HEK293 (cell line): ENCODE data around the gene RPS6KB1.
A peak's percentile ranks its signal among the peaks of the same experiment; 100 is the strongest.

Experiments
- CTCF ChIA-PET: fragments of 350-600 bp; formaldehyde crosslinking; extraction: SDS; loops from one replicate; lab custom pipeline; 2021; ENCODE audit warnings: antibody characterized with exemption; lab: Yijun Ruan, JAX
- POLR2A ChIA-PET: fragments of 300-600 bp; formaldehyde crosslinking; extraction: SDS; loops from one replicate; lab custom pipeline; 2020; ENCODE audit warnings: antibody characterized with exemption, inconsistent platforms; lab: Yijun Ruan, JAX
- H3K27ac ChIP-seq: fragments of 200-500 bp; sonication (Bioruptor generic); 2 replicates; pipeline ENCODE4 v1.5.1; 2014; ENCODE audit warnings: low read depth, low read length, control low read depth, inconsistent platforms; ENCODE audit errors: extremely low read depth
- H3K36me3 ChIP-seq, 2 experiments: fragments of 200-500 bp in 1 of 2; sonication (Bioruptor generic) in 1 of 2; 1 replicate in 1 of 2; 2 replicates in 1 of 2; pipeline ENCODE4 v1.5.1; 2014 to 2017; ENCODE audit warnings: inconsistent platforms in 2 of 2, low read length in 2 of 2; ENCODE audit not compliant: control insufficient read depth in 2 of 2, insufficient read depth in 1 of 2
- H3K4me1 ChIP-seq: fragments of 200-500 bp; sonication (Bioruptor generic); 2 replicates; pipeline ENCODE4 v1.5.1; 2014; ENCODE audit warnings: mild to moderate bottlenecking, low read length, inconsistent platforms; ENCODE audit not compliant: control insufficient read depth, insufficient read depth
- H3K4me3 ChIP-seq: 2 replicates; pipeline ENCODE4 v1.5.1; 2011; ENCODE audit warnings: low read depth, mild to moderate bottlenecking, control low read depth, low read length, moderate library complexity
- H3K9me3 ChIP-seq: fragments of 200-500 bp; sonication (Bioruptor generic); 2 replicates; pipeline ENCODE4 v1.5.1; 2014; ENCODE audit warnings: low read depth, low read length, inconsistent platforms; ENCODE audit not compliant: control insufficient read depth, insufficient read depth
- BCL11A ChIP-seq: fragments of 450-650 bp; formaldehyde crosslinking; IDR thresholded peaks from 2 replicates; pipeline ENCODE4 v1.5.1; 2016; ENCODE audit warnings: low read depth, missing biosample characterization, missing genetic modification characterization
- GLIS1 ChIP-seq: fragments of 450-650 bp; formaldehyde crosslinking; IDR thresholded peaks from 2 replicates; pipeline ENCODE4 v1.5.1; 2016; ENCODE audit warnings: missing biosample characterization, missing genetic modification characterization
- IKZF3 ChIP-seq: fragments of 450-650 bp; IDR thresholded peaks from 2 replicates; pipeline ENCODE4 v1.5.0; 2018; ENCODE audit warnings: missing biosample characterization, mild to moderate bottlenecking, missing genetic modification characterization, moderate library complexity
- OSR2 ChIP-seq: fragments of 450-650 bp; formaldehyde crosslinking; IDR thresholded peaks from 2 replicates; pipeline ENCODE4 v1.5.1; 2016; ENCODE audit warnings: missing biosample characterization, missing genetic modification characterization
- YY2 ChIP-seq: fragments of 450-650 bp; formaldehyde crosslinking; IDR thresholded peaks from 2 replicates; pipeline ENCODE4 v1.5.1; 2016; ENCODE audit warnings: missing biosample characterization, missing genetic modification characterization
- ZBTB1 ChIP-seq: fragments of 450-650 bp; formaldehyde crosslinking; IDR thresholded peaks from 2 replicates; pipeline ENCODE4 v1.5.1; 2016; ENCODE audit warnings: missing biosample characterization, missing genetic modification characterization
- ZBTB48 ChIP-seq: fragments of 450-650 bp; formaldehyde crosslinking; IDR thresholded peaks from 2 replicates; pipeline ENCODE4 v1.5.1; 2016; ENCODE audit warnings: missing biosample characterization, missing genetic modification characterization
- ZBTB7A ChIP-seq: fragments of 450-650 bp; formaldehyde crosslinking; IDR thresholded peaks from 2 replicates; pipeline ENCODE4 v1.5.1; 2016; ENCODE audit warnings: low read depth, missing biosample characterization, missing genetic modification characterization
- ZBTB8A ChIP-seq: fragments of 450-650 bp; formaldehyde crosslinking; IDR thresholded peaks from 2 replicates; pipeline ENCODE4 v1.5.1; 2016; ENCODE audit warnings: missing biosample characterization, missing genetic modification characterization
- ZFP3 ChIP-seq: fragments of 450-650 bp; formaldehyde crosslinking; IDR thresholded peaks from 2 replicates; pipeline ENCODE4 v1.5.1; 2016; ENCODE audit warnings: low read depth, missing biosample characterization, missing genetic modification characterization
- ZNF157 ChIP-seq: fragments of 450-650 bp; formaldehyde crosslinking; IDR thresholded peaks from 2 replicates; pipeline ENCODE4 v1.5.1; 2016; ENCODE audit warnings: missing biosample characterization, missing genetic modification characterization
- ZNF223 ChIP-seq: fragments of 450-650 bp; formaldehyde crosslinking; IDR thresholded peaks from 2 replicates; pipeline ENCODE4 v1.5.1; 2016; ENCODE audit warnings: missing biosample characterization, missing genetic modification characterization
- ZNF23 ChIP-seq: fragments of 450-650 bp; formaldehyde crosslinking; IDR thresholded peaks from 2 replicates; pipeline ENCODE4 v1.5.1; 2016; ENCODE audit warnings: missing biosample characterization, missing genetic modification characterization, borderline replicate concordance
- ZNF248 ChIP-seq: fragments of 450-650 bp; formaldehyde crosslinking; IDR thresholded peaks from 2 replicates; pipeline ENCODE4 v1.5.1; 2017; ENCODE audit warnings: missing biosample characterization, missing genetic modification characterization
- ZNF292 ChIP-seq: fragments of 450-650 bp; formaldehyde crosslinking; IDR thresholded peaks from 2 replicates; pipeline ENCODE4 v1.5.1; 2016; ENCODE audit warnings: low read depth, missing biosample characterization, missing genetic modification characterization, borderline replicate concordance
- ZNF426 ChIP-seq: fragments of 450-650 bp; formaldehyde crosslinking; IDR thresholded peaks from 2 replicates; pipeline ENCODE4 v1.5.1; 2017; ENCODE audit warnings: missing biosample characterization, missing genetic modification characterization, mild to moderate bottlenecking, inconsistent platforms, moderate library complexity
- ZNF514 ChIP-seq: fragments of 450-650 bp; formaldehyde crosslinking; IDR thresholded peaks from 2 replicates; pipeline ENCODE4 v1.5.1; 2016; ENCODE audit warnings: missing biosample characterization, missing genetic modification characterization
- ZNF530 ChIP-seq: fragments of 450-650 bp; formaldehyde crosslinking; IDR thresholded peaks from 2 replicates; pipeline ENCODE4 v1.5.1; 2016; ENCODE audit warnings: low read depth, missing biosample characterization, missing genetic modification characterization
- ZNF549 ChIP-seq: fragments of 450-650 bp; IDR thresholded peaks from 2 replicates; pipeline ENCODE4 v1.5.1; 2018; ENCODE audit warnings: missing biosample characterization, missing genetic modification characterization, mild to moderate bottlenecking, inconsistent platforms, moderate library complexity
- ZNF561 ChIP-seq: fragments of 450-650 bp; IDR thresholded peaks from 2 replicates; pipeline ENCODE4 v1.5.1; 2018; ENCODE audit warnings: missing biosample characterization, missing genetic modification characterization, borderline replicate concordance
- ZNF596 ChIP-seq: fragments of 450-650 bp; IDR thresholded peaks from 2 replicates; pipeline ENCODE4 v1.5.0; 2018; ENCODE audit warnings: missing biosample characterization, mild to moderate bottlenecking, missing genetic modification characterization, moderate library complexity
- ZNF600 ChIP-seq: fragments of 450-650 bp; formaldehyde crosslinking; IDR thresholded peaks from 2 replicates; pipeline ENCODE4 v1.5.1; 2016; ENCODE audit warnings: missing biosample characterization, missing genetic modification characterization
- ZNF621 ChIP-seq: fragments of 450-650 bp; formaldehyde crosslinking; IDR thresholded peaks from 2 replicates; pipeline ENCODE4 v1.5.1; 2017; ENCODE audit warnings: missing biosample characterization, missing genetic modification characterization
- ZNF664 ChIP-seq: fragments of 450-650 bp; formaldehyde crosslinking; IDR thresholded peaks from 2 replicates; pipeline ENCODE4 v1.5.1; 2016; ENCODE audit warnings: missing biosample characterization, missing genetic modification characterization
- ZNF830 ChIP-seq: fragments of 450-650 bp; IDR thresholded peaks from 2 replicates; pipeline ENCODE4 v1.5.0; 2018; ENCODE audit warnings: missing biosample characterization, missing genetic modification characterization, low read depth, mild to moderate bottlenecking, moderate library complexity
- TF ChIP-seq, protein P1 (sequence below): fragments of 450-650 bp; formaldehyde crosslinking; IDR thresholded peaks from 2 replicates; pipeline ENCODE4 v1.5.1; 2016; ENCODE audit warnings: missing biosample characterization, missing genetic modification characterization
- TF ChIP-seq, protein P2 (sequence below): fragments of 450-650 bp; formaldehyde crosslinking; IDR thresholded peaks from 2 replicates; pipeline ENCODE4 v1.5.1; 2016; ENCODE audit warnings: missing biosample characterization, missing genetic modification characterization
- TF ChIP-seq, protein P3 (sequence below): fragments of 450-650 bp; formaldehyde crosslinking; conservative IDR thresholded peaks from 2 replicates; pipeline ENCODE4 v1.5.1; 2016; ENCODE audit warnings: low read depth, missing biosample characterization, missing genetic modification characterization
- TF ChIP-seq, protein P4 (sequence below): sonication (generic); formaldehyde crosslinking; IDR thresholded peaks from 2 replicates; pipeline ENCODE4 v1.8.1; 2022; ENCODE audit warnings: mild to moderate bottlenecking, moderate library complexity, missing genetic modification reagents

The RPS6KB1 gene

DNA sequence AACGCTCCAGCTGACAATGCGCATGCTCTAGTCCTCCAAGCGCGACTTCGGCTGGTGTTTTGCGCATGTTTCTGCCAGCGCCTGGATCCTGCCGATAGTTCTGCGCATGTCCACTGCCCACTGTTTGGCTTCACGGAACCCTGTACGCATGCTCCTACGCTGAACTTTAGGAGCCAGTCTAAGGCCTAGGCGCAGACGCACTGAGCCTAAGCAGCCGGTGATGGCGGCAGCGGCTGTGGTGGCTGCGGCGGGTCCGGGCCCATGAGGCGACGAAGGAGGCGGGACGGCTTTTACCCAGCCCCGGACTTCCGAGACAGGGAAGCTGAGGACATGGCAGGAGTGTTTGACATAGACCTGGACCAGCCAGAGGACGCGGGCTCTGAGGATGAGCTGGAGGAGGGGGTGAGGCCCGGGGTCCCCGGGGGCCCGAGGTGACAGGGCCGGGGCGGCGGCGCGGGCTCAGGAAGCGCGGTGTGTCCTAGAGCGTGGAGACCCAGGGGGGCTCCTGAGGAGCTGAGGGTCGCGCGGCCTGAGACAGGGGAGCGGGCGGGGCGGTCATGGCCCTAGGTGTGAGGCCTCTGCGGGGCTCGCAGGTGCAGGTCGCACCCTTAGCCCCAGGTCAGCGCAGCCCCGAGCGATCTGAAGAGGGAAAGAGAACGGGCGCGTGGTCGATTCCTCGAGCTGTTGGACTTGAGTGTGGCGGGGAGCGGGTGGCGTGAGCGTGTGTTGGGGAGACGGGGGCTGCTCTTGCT is at the start of gene RPS6KB1, which contains the start of gene TUBD1:
RPS6KB1 (plus strand) TSS at position 198 of the 752 bp plus-strand sequence; CDS start at position 262, 64 bp downstream.
TUBD1 (minus strand) TSS at position 20 of the 752 bp plus-strand sequence. CDS start 1,941 bp downstream, outside the sequence.
- ChIA-PET POLR2A (interaction anchor here (0.6 to 1.9 kb wide), 15 partner anchors 11 to 186 kb away, joined by 3 to 9 read pairs (median 3); partner anchors contain the start of genes PTRH2 and VMP1), CTCF (interaction anchor here (0.7 to 2.2 kb wide), 3 partner anchors 14 to 54 kb away, joined by 5 to 11 read pairs (median 6); no protein-coding TSS in a partner anchor)
- peaks cover 16% of the 10 kb centered on the region for H3K4me1 ChIP-seq
- TF ChIP-seq ZNF292 (tag by site-specific recombination), result no peak
- no peak for TF ChIP-seq ZNF514 (tag by site-specific recombination)
- TF ChIP-seq, protein P1, sequence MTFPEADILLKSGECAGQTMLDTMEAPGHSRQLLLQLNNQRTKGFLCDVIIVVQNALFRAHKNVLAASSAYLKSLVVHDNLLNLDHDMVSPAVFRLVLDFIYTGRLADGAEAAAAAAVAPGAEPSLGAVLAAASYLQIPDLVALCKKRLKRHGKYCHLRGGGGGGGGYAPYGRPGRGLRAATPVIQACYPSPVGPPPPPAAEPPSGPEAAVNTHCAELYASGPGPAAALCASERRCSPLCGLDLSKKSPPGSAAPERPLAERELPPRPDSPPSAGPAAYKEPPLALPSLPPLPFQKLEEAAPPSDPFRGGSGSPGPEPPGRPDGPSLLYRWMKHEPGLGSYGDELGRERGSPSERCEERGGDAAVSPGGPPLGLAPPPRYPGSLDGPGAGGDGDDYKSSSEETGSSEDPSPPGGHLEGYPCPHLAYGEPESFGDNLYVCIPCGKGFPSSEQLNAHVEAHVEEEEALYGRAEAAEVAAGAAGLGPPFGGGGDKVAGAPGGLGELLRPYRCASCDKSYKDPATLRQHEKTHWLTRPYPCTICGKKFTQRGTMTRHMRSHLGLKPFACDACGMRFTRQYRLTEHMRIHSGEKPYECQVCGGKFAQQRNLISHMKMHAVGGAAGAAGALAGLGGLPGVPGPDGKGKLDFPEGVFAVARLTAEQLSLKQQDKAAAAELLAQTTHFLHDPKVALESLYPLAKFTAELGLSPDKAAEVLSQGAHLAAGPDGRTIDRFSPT, result no peak
- peak; percentile 57; the same call in 1 of the 2 replicates for TF ChIP-seq ZBTB48 (tag by site-specific recombination)
- no peak for TF ChIP-seq ZNF549 (tag by site-specific recombination)
- TF ChIP-seq ZBTB7A (tag by site-specific recombination), result peak; percentile 87
- TF ChIP-seq ZNF530 (tag by site-specific recombination), result no peak
- TF ChIP-seq GLIS1 (tag by site-specific recombination), result no peak
- TF ChIP-seq, protein P2, sequence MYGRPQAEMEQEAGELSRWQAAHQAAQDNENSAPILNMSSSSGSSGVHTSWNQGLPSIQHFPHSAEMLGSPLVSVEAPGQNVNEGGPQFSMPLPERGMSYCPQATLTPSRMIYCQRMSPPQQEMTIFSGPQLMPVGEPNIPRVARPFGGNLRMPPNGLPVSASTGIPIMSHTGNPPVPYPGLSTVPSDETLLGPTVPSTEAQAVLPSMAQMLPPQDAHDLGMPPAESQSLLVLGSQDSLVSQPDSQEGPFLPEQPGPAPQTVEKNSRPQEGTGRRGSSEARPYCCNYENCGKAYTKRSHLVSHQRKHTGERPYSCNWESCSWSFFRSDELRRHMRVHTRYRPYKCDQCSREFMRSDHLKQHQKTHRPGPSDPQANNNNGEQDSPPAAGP (tag by site-specific recombination), result peak; percentile 60; the same call in 1 of the 2 replicates
- no peak for TF ChIP-seq ZNF830 (tag by site-specific recombination)
- TF ChIP-seq IKZF3 (tag by site-specific recombination), result no peak
- TF ChIP-seq ZBTB1 (tag by site-specific recombination), result no peak
- no peak for TF ChIP-seq ZNF248 (tag by site-specific recombination)
- no peak for TF ChIP-seq OSR2
- TF ChIP-seq, protein P3, sequence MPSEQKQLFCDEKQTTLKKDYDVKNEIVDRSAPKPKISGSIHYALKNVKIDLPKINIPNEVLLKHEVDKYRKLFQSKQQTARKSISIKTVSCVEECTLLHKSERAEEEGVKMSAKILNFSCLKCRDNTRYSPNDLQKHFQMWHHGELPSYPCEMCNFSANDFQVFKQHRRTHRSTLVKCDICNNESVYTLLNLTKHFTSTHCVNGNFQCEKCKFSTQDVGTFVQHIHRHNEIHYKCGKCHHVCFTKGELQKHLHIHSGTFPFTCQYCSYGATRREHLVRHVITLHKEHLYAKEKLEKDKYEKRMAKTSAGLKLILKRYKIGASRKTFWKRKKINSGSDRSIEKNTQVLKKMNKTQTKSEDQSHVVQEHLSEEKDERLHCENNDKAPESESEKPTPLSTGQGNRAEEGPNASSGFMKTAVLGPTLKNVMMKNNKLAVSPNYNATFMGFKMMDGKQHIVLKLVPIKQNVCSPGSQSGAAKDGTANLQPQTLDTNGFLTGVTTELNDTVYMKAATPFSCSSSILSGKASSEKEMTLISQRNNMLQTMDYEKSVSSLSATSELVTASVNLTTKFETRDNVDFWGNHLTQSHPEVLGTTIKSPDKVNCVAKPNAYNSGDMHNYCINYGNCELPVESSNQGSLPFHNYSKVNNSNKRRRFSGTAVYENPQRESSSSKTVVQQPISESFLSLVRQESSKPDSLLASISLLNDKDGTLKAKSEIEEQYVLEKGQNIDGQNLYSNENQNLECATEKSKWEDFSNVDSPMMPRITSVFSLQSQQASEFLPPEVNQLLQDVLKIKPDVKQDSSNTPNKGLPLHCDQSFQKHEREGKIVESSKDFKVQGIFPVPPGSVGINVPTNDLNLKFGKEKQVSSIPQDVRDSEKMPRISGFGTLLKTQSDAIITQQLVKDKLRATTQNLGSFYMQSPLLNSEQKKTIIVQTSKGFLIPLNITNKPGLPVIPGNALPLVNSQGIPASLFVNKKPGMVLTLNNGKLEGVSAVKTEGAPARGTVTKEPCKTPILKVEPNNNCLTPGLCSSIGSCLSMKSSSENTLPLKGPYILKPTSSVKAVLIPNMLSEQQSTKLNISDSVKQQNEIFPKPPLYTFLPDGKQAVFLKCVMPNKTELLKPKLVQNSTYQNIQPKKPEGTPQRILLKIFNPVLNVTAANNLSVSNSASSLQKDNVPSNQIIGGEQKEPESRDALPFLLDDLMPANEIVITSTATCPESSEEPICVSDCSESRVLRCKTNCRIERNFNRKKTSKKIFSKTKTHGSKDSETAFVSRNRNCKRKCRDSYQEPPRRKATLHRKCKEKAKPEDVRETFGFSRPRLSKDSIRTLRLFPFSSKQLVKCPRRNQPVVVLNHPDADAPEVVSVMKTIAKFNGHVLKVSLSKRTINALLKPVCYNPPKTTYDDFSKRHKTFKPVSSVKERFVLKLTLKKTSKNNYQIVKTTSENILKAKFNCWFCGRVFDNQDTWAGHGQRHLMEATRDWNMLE (tag by site-specific recombination), result no peak
- TF ChIP-seq ZFP3 (tag by site-specific recombination), result no peak
- TF ChIP-seq BCL11A, result 0 out of 2 replicates have a peak, but pooled peaks have one; percentile 18
- TF ChIP-seq ZNF600, result peak; percentile 75
- TF ChIP-seq ZNF223, result no peak
- TF ChIP-seq, protein P4, sequence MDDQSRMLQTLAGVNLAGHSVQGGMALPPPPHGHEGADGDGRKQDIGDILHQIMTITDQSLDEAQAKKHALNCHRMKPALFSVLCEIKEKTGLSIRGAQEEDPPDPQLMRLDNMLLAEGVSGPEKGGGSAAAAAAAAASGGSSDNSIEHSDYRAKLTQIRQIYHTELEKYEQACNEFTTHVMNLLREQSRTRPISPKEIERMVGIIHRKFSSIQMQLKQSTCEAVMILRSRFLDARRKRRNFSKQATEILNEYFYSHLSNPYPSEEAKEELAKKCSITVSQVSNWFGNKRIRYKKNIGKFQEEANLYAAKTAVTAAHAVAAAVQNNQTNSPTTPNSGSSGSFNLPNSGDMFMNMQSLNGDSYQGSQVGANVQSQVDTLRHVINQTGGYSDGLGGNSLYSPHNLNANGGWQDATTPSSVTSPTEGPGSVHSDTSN (CRISPR knock-in tag), result peak; percentile 42; the same call in 1 of the 2 replicates
- TF ChIP-seq YY2 (tag by site-specific recombination), result peak; percentile 93
- TF ChIP-seq ZNF561 (tag by site-specific recombination), result peak; percentile 26; the same call in 1 of the 2 replicates
- TF ChIP-seq ZNF426, result no peak
- TF ChIP-seq ZNF596 (tag by site-specific recombination), result no peak
- no peak for TF ChIP-seq ZNF23
- peak; percentile 25; the same call in 1 of the 2 replicates for TF ChIP-seq ZBTB8A (tag by site-specific recombination)
- TF ChIP-seq ZNF664 (tag by site-specific recombination), result no peak
- no peak for TF ChIP-seq ZNF621 (tag by site-specific recombination)
- no peak for TF ChIP-seq ZNF157

More for the DNA sequence above, at the start of gene RPS6KB1, which contains the start of gene TUBD1:
- H3K27ac ChIP-seq, result peak within 1 kb of the TSS; percentile 98
- H3K4me3 ChIP-seq, result peak within 1 kb of the TSS; percentile 98
- H3K9me3 ChIP-seq, result no peaks in the 10 kb centered on the region
- H3K36me3 ChIP-seq, result peaks cover 18 to 38% of the 10 kb centered on the region in 2 experiments
